RWPE2 (cell line): Measurements from ENCODE around the gene GRM8.

Experiments used
- ATAC-seq: fragments of 200-7000 bp; cut with Tn5 transposase; 3 replicates; pipeline ENCODE4 v1.9.1; 2021; ENCODE audit warnings: low read depth
- DNase-seq: peaks from one replicate; pipeline ENCODE4 v3.0.0-alpha.2; 2020; ENCODE audit warnings: low spot score
- H3K27ac ChIP-seq: fragments of 450-650 bp; 2 replicates; pipeline ENCODE4 v1.5.1; 2017; ENCODE audit warnings: mild to moderate bottlenecking; ENCODE audit not compliant: poor library complexity, severe bottlenecking
- H3K27me3 ChIP-seq: fragments of 250-450 bp; sonication (Bioruptor Pico); 2 replicates; pipeline ENCODE4 v1.5.1; 2021; ENCODE audit warnings: mild to moderate bottlenecking, moderate library complexity; ENCODE audit not compliant: insufficient read depth, poor library complexity, severe bottlenecking
- H3K36me3 ChIP-seq: fragments of 250-450 bp; sonication (Bioruptor Pico); 2 replicates; pipeline ENCODE4 v1.5.1; 2020; ENCODE audit warnings: low read depth, mild to moderate bottlenecking, moderate library complexity
- H3K4me1 ChIP-seq: fragments of 250-450 bp; sonication (Bioruptor Pico); 2 replicates; pipeline ENCODE4 v1.5.1; 2021; ENCODE audit warnings: mild to moderate bottlenecking, moderate library complexity; ENCODE audit not compliant: insufficient read depth, poor library complexity, severe bottlenecking
- H3K4me3 ChIP-seq: fragments of 250-450 bp; sonication (Bioruptor Pico); 2 replicates; pipeline ENCODE4 v1.5.1; 2021; ENCODE audit warnings: mild to moderate bottlenecking, moderate library complexity; ENCODE audit not compliant: severe bottlenecking
- H3K9me3 ChIP-seq: fragments of 250-450 bp; sonication (Bioruptor Pico); 2 replicates; pipeline ENCODE4 v1.5.1; 2021; ENCODE audit warnings: mild to moderate bottlenecking, moderate library complexity; ENCODE audit not compliant: severe bottlenecking
- CTCF ChIP-seq: fragments of 450-650 bp; IDR thresholded peaks from one replicate; pipeline ENCODE4 v1.5.1; 2017; ENCODE audit warnings: mild to moderate bottlenecking, moderate library complexity; ENCODE audit not compliant: poor library complexity, severe bottlenecking

Gene GRM8

DNA sequence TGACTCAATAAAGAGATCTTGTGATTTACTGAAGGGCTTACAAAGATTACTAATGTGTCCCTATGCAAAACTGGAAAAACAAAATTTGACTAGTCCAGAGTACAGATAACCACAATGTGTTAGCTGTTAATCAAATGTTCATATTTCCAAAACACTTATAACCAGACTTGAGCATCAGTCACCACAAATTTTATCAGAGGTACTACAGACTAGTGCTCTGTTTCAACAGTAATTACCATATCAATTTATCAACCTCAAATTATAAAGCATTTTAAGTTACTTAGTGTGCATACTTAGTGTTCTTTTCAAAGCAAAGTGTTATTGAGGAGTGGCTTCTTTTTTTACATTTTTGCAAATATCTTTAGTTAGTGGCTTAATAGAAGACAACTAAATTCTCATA lies 765.9 kb downstream of the GRM8 start:
- Histone ChIP-seq H3K9me3 (no peaks in the 10 kb centered on the region), H3K27ac (no peak overlapping the region), H3K27me3 (no peaks in the 10 kb centered on the region), H3K4me3 (no peak overlapping the region), H3K4me1 (no peaks in the 10 kb centered on the region), H3K36me3 (no peaks in the 10 kb centered on the region)
- no peak for DNase-seq
- TF ChIP-seq CTCF: no peak
- ATAC-seq: no peak

DNA sequence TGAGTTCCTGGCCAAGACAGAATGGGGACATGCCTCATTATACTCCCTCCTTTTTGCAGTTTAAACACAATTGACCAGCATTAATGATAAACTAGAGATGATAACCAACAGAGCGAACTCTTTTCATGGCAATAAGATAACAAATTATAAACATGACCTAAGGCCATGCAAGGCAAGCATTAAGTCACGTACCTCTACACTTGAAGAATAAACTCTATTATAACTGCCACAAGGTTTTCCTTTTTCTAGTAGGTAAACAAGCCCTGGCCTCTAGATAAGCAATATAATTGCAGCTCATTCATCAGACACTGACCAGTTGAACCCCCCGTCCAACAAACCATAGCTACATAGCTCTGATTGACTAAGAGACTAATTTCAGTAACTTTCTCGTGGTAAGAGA lies 767.0 kb downstream of the GRM8 start:
- TF ChIP-seq CTCF: no peak
- Histone ChIP-seq H3K27me3 (no peaks in the 10 kb centered on the region), H3K27ac (no peak overlapping the region), H3K4me3 (no peak overlapping the region), H3K4me1 (no peaks in the 10 kb centered on the region), H3K9me3 (no peaks in the 10 kb centered on the region), H3K36me3 (no peaks in the 10 kb centered on the region)
- ATAC-seq (no peak), DNase-seq (no peak)

GRCh38 chr7:126483972-126484371 lies 768.8 kb downstream of the GRM8 start:
- H3K27me3 ChIP-seq: no peaks in the 10 kb centered on the region
- no peak overlapping the region for H3K4me3 ChIP-seq
- no peaks in the 10 kb centered on the region for H3K4me1 ChIP-seq
- no peaks in the 10 kb centered on the region for H3K9me3 ChIP-seq
- no peak overlapping the region for H3K27ac ChIP-seq
- H3K36me3 ChIP-seq: no peaks in the 10 kb centered on the region
- DNase-seq (no peak), ATAC-seq (no peak)
- no peak for TF ChIP-seq CTCF

DNA sequence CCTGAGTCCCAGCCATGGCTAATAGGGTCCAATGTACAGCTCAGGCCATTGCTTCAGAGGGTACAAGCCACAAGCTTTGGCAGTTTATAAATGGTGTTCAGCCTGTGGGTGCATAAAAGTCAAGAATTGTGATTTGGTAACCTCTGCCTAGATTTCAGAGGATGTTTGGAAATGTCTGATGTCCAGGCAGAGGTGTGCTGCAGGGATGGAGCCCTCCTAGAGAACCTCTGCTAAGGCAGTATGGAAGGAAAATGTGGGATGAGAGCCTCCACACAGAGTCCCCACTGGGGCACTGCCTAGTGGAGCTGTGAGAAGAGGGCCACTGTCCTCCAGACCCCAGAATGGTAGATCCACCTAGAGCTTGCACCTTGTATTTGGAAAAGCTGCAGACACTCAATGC lies 779.9 kb downstream of the GRM8 start:
- Histone ChIP-seq H3K27me3 (no peaks in the 10 kb centered on the region), H3K36me3 (no peaks in the 10 kb centered on the region), H3K9me3 (no peaks in the 10 kb centered on the region), H3K4me3 (no peak overlapping the region), H3K27ac (no peak overlapping the region), H3K4me1 (no peaks in the 10 kb centered on the region)
- ATAC-seq: no peak
- TF ChIP-seq CTCF: no peak
- DNase-seq: no peak

GRCh38 chr7:126462405-126462804 lies 790.3 kb downstream of the GRM8 start:
- Histone ChIP-seq H3K27me3 (no peaks in the 10 kb centered on the region), H3K4me3 (no peak overlapping the region), H3K4me1 (no peaks in the 10 kb centered on the region), H3K27ac (no peak overlapping the region), H3K9me3 (no peaks in the 10 kb centered on the region), H3K36me3 (no peaks in the 10 kb centered on the region)
- ATAC-seq (no peak), DNase-seq (no peak)
- no peak for TF ChIP-seq CTCF
